Cardiac muscle cell (in vitro differentiated cells and primary cell): Measurements from ENCODE around the gene LEF1. TPM values are rescaled to one million over a fixed set of nuclear protein-coding genes. Genes with fewer than 3 reads are reported as not detected.

Experiments used
- DNase-seq, 2 donors: peaks; one replicate each; pipeline versions ENCODE4 v3.0.0 to v3.0.0-alpha.2; 2010 to 2017; ENCODE audit warnings: low read depth in 1 of 2, low spot score in 1 of 2
- H3K27ac ChIP-seq: fragments of 200-600 bp; sonication (generic); 2 replicates; pipeline ENCODE4 v1.5.1; 2016
- H3K27me3 ChIP-seq: fragments of 200-600 bp; sonication (generic); 2 replicates; pipeline ENCODE4 v1.6.0; 2016; ENCODE audit warnings: control low read depth
- H3K36me3 ChIP-seq: fragments of 200-600 bp; sonication (generic); 2 replicates; pipeline ENCODE4 v1.5.1; 2016; ENCODE audit warnings: control low read depth
- H3K4me1 ChIP-seq: fragments of 200-600 bp; sonication (generic); 2 replicates; pipeline ENCODE4 v1.8.1; 2017; ENCODE audit warnings: low read depth, mild to moderate bottlenecking, mixed run types
- H3K4me3 ChIP-seq: fragments of 200-600 bp; sonication (generic); 2 replicates; pipeline ENCODE4 v1.5.1; 2016; ENCODE audit warnings: mild to moderate bottlenecking
- H3K9me3 ChIP-seq: fragments of 200-600 bp; sonication (generic); 2 replicates; pipeline ENCODE4 v1.5.1; 2017; ENCODE audit warnings: low read depth, mild to moderate bottlenecking, control low read depth
- CTCF ChIP-seq: IDR thresholded peaks from 2 replicates; pipeline ENCODE4 v1.5.1; 2012; ENCODE audit warnings: low read depth, mild to moderate bottlenecking, low read length
- polyA plus RNA-seq: library from polyadenylated mRNA; unstranded; fragments of >200 nt; fragmentation: Nextera tagmentation; extraction: Ambion mirVana; gene quantifications from 2 replicates; pipeline ENCODE4 v1.2.1, GENCODE V29; 2016
- total RNA-seq: library from RNA; depleted of rRNA; stranded (reverse); fragments of >200 nt; gene quantifications from 2 replicates; pipeline ENCODE4 v1.2.3, GENCODE V29; 2016

Gene LEF1
- total and polyA plus RNA-seq, 2 experiments from 2014 or later = 69.1 to 70.3 TPM

DNA sequence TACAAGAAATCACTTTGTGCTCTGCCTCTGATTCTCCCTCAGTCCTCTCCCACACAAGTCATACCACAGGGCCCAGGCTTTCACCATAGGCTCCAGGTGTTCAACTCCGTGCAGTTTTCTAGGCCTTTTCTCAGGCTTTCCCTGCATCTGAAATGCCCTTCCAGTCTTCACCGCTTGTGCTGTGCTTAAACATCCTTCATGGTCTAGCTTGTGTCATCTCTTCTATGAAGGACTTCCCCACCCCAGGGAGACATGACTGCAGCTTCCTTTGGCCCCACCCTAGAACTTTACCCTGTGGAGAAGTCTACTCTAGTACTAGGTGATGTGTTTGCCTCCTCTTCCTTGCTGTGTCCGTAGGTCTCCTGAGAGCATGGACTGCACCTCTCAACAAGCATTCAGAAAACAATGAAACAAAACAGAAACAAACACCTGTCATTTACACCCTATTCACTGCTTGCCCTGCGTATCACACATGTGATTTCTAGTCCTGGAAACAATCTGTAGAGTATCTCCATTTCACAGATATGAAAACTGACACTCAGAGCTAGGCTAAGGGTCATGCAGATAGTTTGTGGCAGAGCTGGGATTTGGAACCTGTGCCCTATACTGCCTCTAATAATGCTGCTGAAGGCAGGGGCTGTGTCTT is 22.7 kb upstream of the LEF1 start:
- TF ChIP-seq CTCF = no peak
- H3K36me3 ChIP-seq = no peaks in the 10 kb centered on the region
- H3K9me3 ChIP-seq = no peaks in the 10 kb centered on the region
- H3K27me3 ChIP-seq = no peaks in the 10 kb centered on the region
- no peak overlapping the region for H3K27ac ChIP-seq
- no peaks in the 10 kb centered on the region for H3K4me1 ChIP-seq
- no peak for DNase-seq
- no peak overlapping the region for H3K4me3 ChIP-seq

DNA sequence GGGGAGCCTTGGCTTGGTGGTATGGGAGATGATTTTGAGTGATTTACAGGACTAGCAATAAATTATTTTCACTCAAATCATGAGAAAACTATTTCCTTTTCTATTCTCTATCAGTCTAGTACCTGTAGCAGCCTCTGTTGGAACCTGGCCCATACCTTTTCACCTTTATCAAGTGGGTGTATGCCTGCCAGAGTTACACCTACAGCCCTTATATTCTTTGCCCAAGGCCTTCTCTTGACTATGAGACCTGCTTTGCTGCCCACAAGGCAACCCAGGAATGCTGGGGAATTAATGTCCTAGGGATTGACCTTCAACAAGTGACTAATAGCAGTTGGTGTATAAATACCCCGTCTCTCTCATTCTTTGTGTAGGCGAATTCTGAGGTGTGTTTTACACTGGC is 20.0 kb upstream of the LEF1 start:
- Histone ChIP-seq H3K4me1 (peaks cover 6% of the 10 kb centered on the region), H3K27me3 (no peaks in the 10 kb centered on the region), H3K36me3 (no peaks in the 10 kb centered on the region), H3K4me3 (no peak overlapping the region), H3K9me3 (no peaks in the 10 kb centered on the region), H3K27ac (no peak overlapping the region)
- no peak for DNase-seq
- no peak for TF ChIP-seq CTCF

- Histone ChIP-seq H3K36me3 (no peaks in the 10 kb centered on the region), H3K9me3 (no peaks in the 10 kb centered on the region), H3K27ac (no peak overlapping the region), H3K4me1 (peaks cover 6% of the 10 kb centered on the region), H3K4me3 (no peak overlapping the region), H3K27me3 (no peaks in the 10 kb centered on the region)
- TF ChIP-seq CTCF = no peak
- no peak for DNase-seq
Measured at GRCh38 chr4:108185252-108185651, 16.5 kb upstream of the LEF1 start.

GRCh38 chr4:108184453-108185049 is 15.8 kb upstream of the LEF1 start:
- no peaks in the 10 kb centered on the region for H3K36me3 ChIP-seq
- no peaks in the 10 kb centered on the region for H3K9me3 ChIP-seq
- H3K27me3 ChIP-seq = no peaks in the 10 kb centered on the region
- no peak for DNase-seq
- H3K4me3 ChIP-seq = no peak overlapping the region
- peaks cover 6% of the 10 kb centered on the region for H3K4me1 ChIP-seq
- no peak overlapping the region for H3K27ac ChIP-seq
- no peak for TF ChIP-seq CTCF

GRCh38 chr4:108181704-108182103 is 13.0 kb upstream of the LEF1 start:
- no peaks in the 10 kb centered on the region for H3K9me3 ChIP-seq
- DNase-seq = no peak
- H3K4me1 ChIP-seq = peaks cover 6% of the 10 kb centered on the region
- no peak overlapping the region for H3K4me3 ChIP-seq
- no peak overlapping the region for H3K27ac ChIP-seq
- TF ChIP-seq CTCF = no peak
- no peaks in the 10 kb centered on the region for H3K36me3 ChIP-seq
- no peaks in the 10 kb centered on the region for H3K27me3 ChIP-seq
